Testis (tissue), 3 donors: Measurements from ENCODE around the gene ANO4. TPM values are rescaled to one million over a fixed set of nuclear protein-coding genes. Genes with fewer than 3 reads are reported as not detected.

ENCODE experiments used
- DNase-seq: peaks from one replicate; pipeline ENCODE4 v3.0.0-alpha.2; 2019
- H3K27ac ChIP-seq, 2 donors: fragments of 200-600 bp; sonication (generic); one replicate each; pipeline ENCODE4 v1.5.1; 2019
- H3K27me3 ChIP-seq: fragments of 200-600 bp; sonication (generic); one replicate; pipeline ENCODE4 v1.5.1; 2019
- H3K36me3 ChIP-seq: fragments of 200-600 bp; sonication (generic); one replicate; pipeline ENCODE4 v1.5.1; 2017; ENCODE audit warnings: low read depth; ENCODE audit errors: missing control alignments
- H3K4me1 ChIP-seq: fragments of 200-600 bp; sonication (generic); one replicate; pipeline ENCODE4 v1.5.1; 2019
- H3K4me3 ChIP-seq, 2 donors: fragments of 200-600 bp; sonication (generic); one replicate each; pipeline ENCODE4 v1.5.1; 2017 to 2019
- H3K9me3 ChIP-seq: fragments of 200-600 bp; sonication (generic); one replicate; pipeline ENCODE4 v1.5.1; 2017
- CTCF ChIP-seq, 3 experiments: fragments of 450-650 bp in 2 of 3; fragments of 200-600 bp in 1 of 3; sonication (generic) in 1 of 3; IDR thresholded peaks; one replicate each; pipeline ENCODE4 v1.5.1; 2016 to 2019; ENCODE audit warnings: antibody characterized with exemption in 3 of 3, mild to moderate bottlenecking in 2 of 3, moderate library complexity in 1 of 3
- POLR2A ChIP-seq: fragments of 450-650 bp; IDR thresholded peaks from one replicate; pipeline ENCODE4 v1.6.1; 2017; ENCODE audit warnings: antibody characterized with exemption, mild to moderate bottlenecking, moderate library complexity
- WGBS, 2 donors: methylation state at CpG; one replicate each; pipeline ENCODE4 v1.1.5; 2018; 5-methylcytosine and 5-hydroxymethylcytosine counted together
- intact Hi-C: fragments of 100-400 bp; cut with DNase I; formaldehyde crosslinking; loops from one replicate; pipeline ENCODE4 v1.15.1; 2023; ENCODE audit warnings: low total_unique reads
- polyA plus RNA-seq: library from polyadenylated mRNA; stranded (reverse); fragments of 350-450 nt; fragmentation: Illumina TruSeq; extraction: RNeasy Lipid Tissue Mini Kit (QIAGEN cat#74804); gene quantifications from one replicate; pipeline ENCODE4 v1.2.3, GENCODE V29; 2014; ENCODE audit warnings: low read depth, low replicate concordance; ENCODE audit not compliant: insufficient read depth
- total RNA-seq, 2 donors: library from RNA; depleted of rRNA; stranded (reverse); fragments of >200 nt; gene quantifications; one replicate each; pipeline ENCODE4 v1.2.3, GENCODE V29; 2016

The ANO4 gene
- total and polyA plus RNA-seq, 3 donors from 2014 or later = 2.4 to 13.0 (median 9.5) TPM

DNA sequence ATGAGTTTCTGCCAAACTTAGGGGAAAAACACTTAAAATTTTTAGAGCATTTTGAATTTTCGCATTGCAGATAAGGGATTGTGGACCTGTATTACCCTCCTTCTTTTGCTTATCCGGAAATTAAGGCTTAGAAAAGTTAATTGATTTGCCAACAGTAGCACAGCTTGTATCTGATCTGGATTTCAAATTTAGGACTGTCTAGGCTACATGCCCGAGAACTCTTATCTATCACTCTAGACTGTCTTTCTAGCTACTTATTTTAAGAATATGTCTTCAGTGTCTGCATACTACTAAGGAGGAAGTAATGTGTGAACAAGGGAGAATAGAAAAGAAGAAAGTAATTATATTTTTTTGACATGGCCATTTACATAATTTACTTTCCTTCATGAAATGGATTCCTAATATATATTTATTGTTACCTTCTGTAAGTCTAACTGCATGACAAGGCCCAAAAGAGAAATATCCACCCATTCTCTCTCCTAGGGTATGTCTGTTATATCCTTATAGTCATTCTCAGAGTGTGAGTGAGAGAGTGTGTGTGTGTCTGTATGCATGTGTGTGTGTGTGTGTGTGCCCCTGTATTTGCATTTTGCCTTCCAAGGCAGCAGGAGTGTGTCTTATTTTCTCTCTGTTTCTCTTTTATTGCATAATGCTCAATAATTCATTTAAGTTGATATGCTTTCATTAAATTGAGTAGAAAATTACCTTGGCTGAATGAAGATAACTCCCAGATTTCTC, 283.4 kb downstream of the ANO4 start:
- Histone ChIP-seq H3K4me3 (no peak overlapping the region), H3K27ac (no peak overlapping the region), H3K36me3 (no peaks in the 10 kb centered on the region), H3K27me3 (no peaks in the 10 kb centered on the region), H3K4me1 (peaks cover 6% of the 10 kb centered on the region), H3K9me3 (no peaks in the 10 kb centered on the region)
- intact Hi-C loops = no loop called here
- WGBS, 2 donors = 35 to 42% methylated on average over 3 of the region's 3 CpGs
- DNase-seq = no peak
- TF ChIP-seq POLR2A (no peak), CTCF (IDR thresholded peaks at IDR 0.05) (no peak)

- H3K36me3 ChIP-seq = no peaks in the 10 kb centered on the region
- intact Hi-C loops = no loop called here
- no peak for DNase-seq
- H3K4me3 ChIP-seq = no peak overlapping the region
- WGBS, 2 donors = 85 to 88% methylated on average over 6 of the region's 6 CpGs
- no peaks in the 10 kb centered on the region for H3K27me3 ChIP-seq
- H3K27ac ChIP-seq = no peak overlapping the region
- H3K9me3 ChIP-seq = no peaks in the 10 kb centered on the region
- TF ChIP-seq POLR2A (no peak), CTCF (IDR thresholded peaks at IDR 0.05) (no peak)
- peaks cover 14% of the 10 kb centered on the region for H3K4me1 ChIP-seq
Measured at GRCh38 chr12:101078536-101079285, 284.1 kb downstream of the ANO4 start.

GRCh38 chr12:101082706-101083105, 288.1 kb downstream of the ANO4 start:
- no peaks in the 10 kb centered on the region for H3K9me3 ChIP-seq
- no peak for TF ChIP-seq POLR2A
- no peak for TF ChIP-seq CTCF (IDR thresholded peaks at IDR 0.05)
- no peak overlapping the region for H3K27ac ChIP-seq
- intact Hi-C loops = no loop called here
- no peaks in the 10 kb centered on the region for H3K27me3 ChIP-seq
- WGBS, 2 donors = 67 to 71% methylated on average over 3 of the region's 3 CpGs
- H3K36me3 ChIP-seq = no peaks in the 10 kb centered on the region
- H3K4me1 ChIP-seq = peaks cover 22% of the 10 kb centered on the region
- no peak overlapping the region for H3K4me3 ChIP-seq
- no peak for DNase-seq

DNA sequence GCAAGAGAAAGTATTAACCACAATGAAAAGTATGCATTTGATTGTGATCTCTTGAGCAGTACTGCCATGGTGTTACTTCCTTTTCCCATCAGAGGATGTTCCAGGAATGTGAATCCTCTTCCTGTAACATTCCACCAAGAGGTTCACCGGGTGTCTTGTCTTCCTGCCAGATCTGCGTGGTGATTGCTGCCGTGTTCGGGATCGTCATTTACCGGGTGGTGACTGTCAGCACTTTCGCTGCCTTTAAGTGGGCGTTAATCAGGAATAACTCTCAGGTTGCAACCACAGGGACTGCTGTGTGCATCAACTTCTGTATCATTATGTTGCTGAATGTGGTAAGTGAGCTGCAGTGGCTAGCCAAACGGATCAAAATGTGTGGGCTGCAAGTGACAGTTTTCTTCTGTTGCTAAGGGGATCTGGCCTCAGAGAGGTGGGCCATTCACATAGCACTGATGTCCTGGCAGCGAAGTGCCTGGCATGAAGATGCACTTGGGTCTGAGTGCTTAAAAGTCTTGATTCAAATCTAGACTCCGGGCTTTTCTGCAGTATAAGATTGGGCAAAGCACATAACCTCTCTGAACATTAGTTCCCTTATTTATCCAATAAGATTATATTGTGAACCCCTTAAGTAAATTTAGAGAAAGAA, 292.0 kb downstream of the ANO4 start:
- H3K36me3 ChIP-seq = no peaks in the 10 kb centered on the region
- WGBS, 2 donors = 31 to 32% methylated on average over 10 to 11 of the region's 11 CpGs
- intact Hi-C loops = no loop called here
- no peak for DNase-seq
- H3K4me1 ChIP-seq = peaks cover 22% of the 10 kb centered on the region
- no peak for TF ChIP-seq CTCF (IDR thresholded peaks at IDR 0.05)
- no peak for TF ChIP-seq POLR2A
- H3K4me3 ChIP-seq = no peak overlapping the region
- H3K27ac ChIP-seq = no peak overlapping the region
- no peaks in the 10 kb centered on the region for H3K27me3 ChIP-seq
- H3K9me3 ChIP-seq = no peaks in the 10 kb centered on the region
